SK-N-SH (cell line): ENCODE measurements around the gene CRYBG1. TPM values are rescaled to one million over a fixed set of nuclear protein-coding genes. Genes with fewer than 3 reads are reported as not detected.

Experiments
- CTCF ChIA-PET: fragments of 300-600, 350-600 bp; formaldehyde crosslinking; extraction: SDS; loops from one replicate; lab custom pipeline; 2021; lab: Yijun Ruan, JAX
- POLR2A ChIA-PET: fragments of 350-600 bp; sonication (Branson Sonifier 250); formaldehyde crosslinking; extraction: SDS; loops from one replicate; lab custom pipeline; 2020; ENCODE audit warnings: antibody characterized with exemption, inconsistent platforms; lab: Yijun Ruan, JAX
- DNase-seq: peaks from one replicate; pipeline ENCODE4 v3.0.0; 2012
- H2AFZ ChIP-seq: fragments of 200-600 bp; sonication (generic); 2 replicates; pipeline ENCODE4 v1.8.1; 2016; ENCODE audit warnings: antibody characterized with exemption, mild to moderate bottlenecking, low read depth
- H3F3A ChIP-seq: fragments of 200-600 bp; sonication (generic); replicated peaks from 2 replicates; pipeline ENCODE3; 2016; ENCODE audit warnings: antibody characterized with exemption, mild to moderate bottlenecking; ENCODE audit not compliant: insufficient read depth
- H3K27ac ChIP-seq, 2 experiments: fragments of 200-500 bp in 1 of 2; fragments of 200-600 bp in 1 of 2; sonication (Bioruptor generic) in 1 of 2; sonication (generic), shearing (Covaris generic) in 1 of 2; 2 replicates each; pipeline versions ENCODE4 v1.5.1 to v1.6.1; 2014 to 2016; ENCODE audit warnings: low read depth in 2 of 2, inconsistent platforms in 1 of 2, low read length in 1 of 2, mild to moderate bottlenecking in 1 of 2, mixed read lengths in 1 of 2
- H3K27me3 ChIP-seq: fragments of 200-600 bp; sonication (generic), shearing (Covaris generic); 2 replicates; pipeline ENCODE4 v1.6.1; 2016; ENCODE audit warnings: mixed run types; ENCODE audit not compliant: insufficient read depth
- H3K36me3 ChIP-seq, 2 experiments: fragments of 200-500 bp in 1 of 2; fragments of 200-600 bp in 1 of 2; sonication (Bioruptor generic) in 1 of 2; sonication (generic) in 1 of 2; replicated peaks in 1 of 2; 2 replicates each; pipeline versions ENCODE3 to v1.5.1; 2014 to 2016; ENCODE audit warnings: low read length in 1 of 2, mild to moderate bottlenecking in 1 of 2; ENCODE audit not compliant: insufficient read depth in 2 of 2, control insufficient read depth in 1 of 2
- H3K4me1 ChIP-seq, 2 experiments: fragments of 200-500 bp in 1 of 2; fragments of 200-600 bp in 1 of 2; sonication (Bioruptor generic) in 1 of 2; sonication (generic), shearing (Covaris generic) in 1 of 2; 2 replicates each; pipeline versions ENCODE4 v1.5.1 to v1.6.1; 2014 to 2016; ENCODE audit warnings: low read depth in 1 of 2, low read length in 1 of 2, mixed run types in 1 of 2; ENCODE audit not compliant: insufficient read depth in 2 of 2, control insufficient read depth in 1 of 2
- H3K4me2 ChIP-seq: fragments of 200-600 bp; sonication (generic), shearing (Covaris generic); 2 replicates; pipeline ENCODE4 v1.6.1; 2017; ENCODE audit warnings: mixed run types
- H3K4me3 ChIP-seq, 2 experiments: fragments of 200-500 bp in 1 of 2; fragments of 200-600 bp in 1 of 2; sonication (Bioruptor generic) in 1 of 2; sonication (generic), shearing (Covaris generic) in 1 of 2; 2 replicates each; pipeline versions ENCODE4 v1.5.1 to v1.8.1; 2014 to 2016; ENCODE audit warnings: low read depth in 2 of 2, inconsistent platforms in 1 of 2, low read length in 1 of 2, mild to moderate bottlenecking in 1 of 2, mixed read lengths in 1 of 2, moderate library complexity in 1 of 2
- H3K79me2 ChIP-seq: fragments of 200-600 bp; sonication (generic); 2 replicates; pipeline ENCODE4 v1.8.1; 2017; ENCODE audit warnings: mild to moderate bottlenecking; ENCODE audit not compliant: insufficient read depth
- H3K9ac ChIP-seq: fragments of 200-600 bp; sonication (generic); 2 replicates; pipeline ENCODE4 v1.6.1; 2017; ENCODE audit warnings: mixed run types
- H3K9me2 ChIP-seq: fragments of 200-600 bp; sonication (generic); 2 replicates; pipeline ENCODE4 v1.6.1; 2017; ENCODE audit warnings: mixed run types
- H3K9me3 ChIP-seq: fragments of 200-600 bp; sonication (generic); 2 replicates; pipeline ENCODE4 v1.6.1; 2017; ENCODE audit warnings: mixed run types, mild to moderate bottlenecking, moderate library complexity
- H4K20me1 ChIP-seq: fragments of 200-600 bp; sonication (generic); 2 replicates; pipeline ENCODE4 v1.6.1; 2017; ENCODE audit warnings: mild to moderate bottlenecking, mixed run types; ENCODE audit not compliant: insufficient read depth
- CHD2 ChIP-seq: fragments of 150-350 bp; IDR thresholded peaks from 2 replicates; pipeline ENCODE4 v1.6.1; 2018; ENCODE audit warnings: low read length; ENCODE audit not compliant: partially characterized antibody
- EP300 ChIP-seq, 2 experiments: IDR thresholded peaks; 2 replicates each; pipeline versions ENCODE4 v1.4.0 to v1.6.1; 2012; ENCODE audit warnings: borderline replicate concordance in 1 of 2, low read depth in 1 of 2, low read length in 1 of 2
- FOXJ3 ChIP-seq: sonication (generic); formaldehyde crosslinking; IDR thresholded peaks from 2 replicates; pipeline ENCODE4 v1.5.1; 2020; ENCODE audit warnings: mild to moderate bottlenecking, missing genetic modification reagents
- GABPA ChIP-seq: IDR thresholded peaks from 2 replicates; pipeline ENCODE4 v1.4.0; 2012; ENCODE audit warnings: low read depth, mild to moderate bottlenecking
- MEF2A ChIP-seq: IDR thresholded peaks from 2 replicates; pipeline ENCODE4 v1.4.0; 2012; ENCODE audit warnings: low read depth, borderline replicate concordance
- MXI1 ChIP-seq: IDR thresholded peaks from 2 replicates; pipeline ENCODE4 v1.6.1; 2012; ENCODE audit warnings: mild to moderate bottlenecking, low read depth, low read length, improper control_type of control experiment
- NFIC ChIP-seq: IDR thresholded peaks from 2 replicates; pipeline ENCODE4 v1.4.0; 2012; ENCODE audit warnings: borderline replicate concordance
- NRF1 ChIP-seq: IDR thresholded peaks from 2 replicates; pipeline ENCODE4 v1.6.1; 2012; ENCODE audit warnings: low read depth, mild to moderate bottlenecking, low read length
- RCOR1 ChIP-seq: fragments of 150-350 bp; IDR thresholded peaks from 2 replicates; pipeline ENCODE4 v1.6.1; 2017; ENCODE audit warnings: antibody characterized with exemption, low read length
- RFX5 ChIP-seq: IDR thresholded peaks from 2 replicates; pipeline ENCODE4 v1.6.1; 2012; ENCODE audit warnings: mild to moderate bottlenecking, improper control_type of control experiment, low read length
- SIN3A ChIP-seq: IDR thresholded peaks from 2 replicates; pipeline ENCODE4 v1.6.1; 2012; ENCODE audit warnings: low read depth, mild to moderate bottlenecking, low read length, moderate library complexity, borderline replicate concordance
- SMC3 ChIP-seq: IDR thresholded peaks from 2 replicates; pipeline ENCODE4 v1.6.1; 2012; ENCODE audit warnings: low read depth, low read length, improper control_type of control experiment
- TAF1 ChIP-seq: IDR thresholded peaks from 2 replicates; pipeline ENCODE4 v1.6.1; 2012; ENCODE audit warnings: low read depth, mild to moderate bottlenecking, low read length, moderate library complexity, borderline replicate concordance
- TEAD4 ChIP-seq: IDR thresholded peaks from 2 replicates; pipeline ENCODE4 v1.4.0; 2012; ENCODE audit warnings: mild to moderate bottlenecking, borderline replicate concordance; ENCODE audit not compliant: insufficient read depth
- YY1 ChIP-seq: IDR thresholded peaks from 2 replicates; pipeline ENCODE4 v1.4.0; 2012; ENCODE audit warnings: low read depth, mild to moderate bottlenecking
- WGBS: methylation state at CpG from one replicate; pipeline ENCODE4 v1.1.6; 2017; ENCODE audit warnings: low lambda C conversion rate; 5-methylcytosine and 5-hydroxymethylcytosine counted together
- polyA plus RNA-seq, 3 experiments: library from polyadenylated mRNA; depleted of rRNA; stranded (reverse); fragments of >200 nt; gene quantifications; 2 replicates each; pipeline ENCODE4 v1.2.3, GENCODE V29; 2012
- TF ChIP-seq, protein P1 (sequence below): IDR thresholded peaks from 2 replicates; pipeline ENCODE4 v1.4.0; 2012; ENCODE audit warnings: low read depth
- TF ChIP-seq, protein P2 (sequence below): IDR thresholded peaks from 2 replicates; pipeline ENCODE4; 2012
- TF ChIP-seq, protein P3 (sequence below): fragments of 200-600 bp; sonication (generic); IDR thresholded peaks from 2 replicates; pipeline ENCODE4 v1.6.1; 2017; ENCODE audit warnings: antibody characterized with exemption, mild to moderate bottlenecking, moderate library complexity
- TF ChIP-seq, protein P4 (sequence below): IDR thresholded peaks from 2 replicates; pipeline ENCODE4 v1.6.1; 2012; ENCODE audit warnings: mild to moderate bottlenecking, low read depth, low read length, moderate library complexity
- TF ChIP-seq, protein P5 (sequence below): fragments of 150-350 bp; IDR thresholded peaks from 2 replicates; pipeline ENCODE4 v1.6.1; 2017; ENCODE audit warnings: antibody characterized with exemption, low read length, low read depth, borderline replicate concordance

Gene CRYBG1
- polyA plus RNA-seq, 1 of the 3 experiments (the other 2 are of a cell fraction), result 13.8 TPM

DNA sequence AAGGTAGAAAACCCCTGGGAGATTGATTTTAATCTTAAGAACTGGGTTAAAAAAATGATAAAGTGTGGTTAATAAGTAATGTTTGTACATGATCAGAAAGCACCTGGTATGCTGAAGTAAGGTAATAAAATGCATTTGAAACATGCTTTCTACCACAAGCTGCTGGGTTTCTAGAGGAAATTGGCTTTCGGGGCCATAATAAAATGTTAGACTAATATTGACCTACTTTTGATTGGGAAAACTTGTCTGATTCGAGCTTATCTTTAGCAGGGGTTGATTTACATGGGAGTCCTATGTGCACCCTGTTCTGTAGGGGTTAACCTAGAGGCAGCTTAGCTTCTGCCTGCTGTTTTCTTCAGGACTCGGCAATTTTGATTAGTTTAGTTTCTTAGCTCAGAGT lies 50.5 kb downstream of the CRYBG1 start:
- POLR2A ChIA-PET, result no interaction called here
- Histone ChIP-seq H3K4me1 (peaks cover 0 to 7% of the 10 kb centered on the region in 2 experiments; a peak in 1 of 4 replicates), H2AFZ (no peak overlapping the region), H3K27me3 (peaks cover 15% of the 10 kb centered on the region; the same call in 1 of the 2 replicates), H3F3A (no peaks in the 10 kb centered on the region), H3K79me2 (no peaks in the 10 kb centered on the region), H3K36me3 (no peaks in the 10 kb centered on the region), H3K9ac (no peak overlapping the region), H3K9me2 (no peaks in the 10 kb centered on the region)
- CTCF ChIA-PET, result interaction anchor here (1.4 kb wide), 1 partner anchor 35 kb away, joined by 4 read pairs; no protein-coding TSS in a partner anchor
- TF ChIP-seq, protein P1, sequence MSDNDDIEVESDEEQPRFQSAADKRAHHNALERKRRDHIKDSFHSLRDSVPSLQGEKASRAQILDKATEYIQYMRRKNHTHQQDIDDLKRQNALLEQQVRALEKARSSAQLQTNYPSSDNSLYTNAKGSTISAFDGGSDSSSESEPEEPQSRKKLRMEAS, result no peak
- TF ChIP-seq, protein P2, sequence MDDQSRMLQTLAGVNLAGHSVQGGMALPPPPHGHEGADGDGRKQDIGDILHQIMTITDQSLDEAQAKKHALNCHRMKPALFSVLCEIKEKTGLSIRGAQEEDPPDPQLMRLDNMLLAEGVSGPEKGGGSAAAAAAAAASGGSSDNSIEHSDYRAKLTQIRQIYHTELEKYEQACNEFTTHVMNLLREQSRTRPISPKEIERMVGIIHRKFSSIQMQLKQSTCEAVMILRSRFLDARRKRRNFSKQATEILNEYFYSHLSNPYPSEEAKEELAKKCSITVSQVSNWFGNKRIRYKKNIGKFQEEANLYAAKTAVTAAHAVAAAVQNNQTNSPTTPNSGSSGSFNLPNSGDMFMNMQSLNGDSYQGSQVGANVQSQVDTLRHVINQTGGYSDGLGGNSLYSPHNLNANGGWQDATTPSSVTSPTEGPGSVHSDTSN, result no peak
- TF ChIP-seq FOXJ3 (CRISPR knock-in tag) (no peak), MEF2A (no peak), CHD2 (no peak), TAF1 (no peak), NFIC (no peak), NRF1 (no peak), SMC3 (no peak), MXI1 (no peak), EP300 (IDR thresholded peaks at IDR 0.05; ENCODE audit: borderline replicate concordance in 1 of 2, low read depth in 1 of 2, low read length in 1 of 2) (no peak), RFX5 (no peak), RCOR1 (no peak), SIN3A (no peak), TEAD4 (no peak), YY1 (no peak), GABPA (no peak)
- TF ChIP-seq, protein P3, sequence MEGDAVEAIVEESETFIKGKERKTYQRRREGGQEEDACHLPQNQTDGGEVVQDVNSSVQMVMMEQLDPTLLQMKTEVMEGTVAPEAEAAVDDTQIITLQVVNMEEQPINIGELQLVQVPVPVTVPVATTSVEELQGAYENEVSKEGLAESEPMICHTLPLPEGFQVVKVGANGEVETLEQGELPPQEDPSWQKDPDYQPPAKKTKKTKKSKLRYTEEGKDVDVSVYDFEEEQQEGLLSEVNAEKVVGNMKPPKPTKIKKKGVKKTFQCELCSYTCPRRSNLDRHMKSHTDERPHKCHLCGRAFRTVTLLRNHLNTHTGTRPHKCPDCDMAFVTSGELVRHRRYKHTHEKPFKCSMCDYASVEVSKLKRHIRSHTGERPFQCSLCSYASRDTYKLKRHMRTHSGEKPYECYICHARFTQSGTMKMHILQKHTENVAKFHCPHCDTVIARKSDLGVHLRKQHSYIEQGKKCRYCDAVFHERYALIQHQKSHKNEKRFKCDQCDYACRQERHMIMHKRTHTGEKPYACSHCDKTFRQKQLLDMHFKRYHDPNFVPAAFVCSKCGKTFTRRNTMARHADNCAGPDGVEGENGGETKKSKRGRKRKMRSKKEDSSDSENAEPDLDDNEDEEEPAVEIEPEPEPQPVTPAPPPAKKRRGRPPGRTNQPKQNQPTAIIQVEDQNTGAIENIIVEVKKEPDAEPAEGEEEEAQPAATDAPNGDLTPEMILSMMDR, result no peak
- TF ChIP-seq, protein P4, sequence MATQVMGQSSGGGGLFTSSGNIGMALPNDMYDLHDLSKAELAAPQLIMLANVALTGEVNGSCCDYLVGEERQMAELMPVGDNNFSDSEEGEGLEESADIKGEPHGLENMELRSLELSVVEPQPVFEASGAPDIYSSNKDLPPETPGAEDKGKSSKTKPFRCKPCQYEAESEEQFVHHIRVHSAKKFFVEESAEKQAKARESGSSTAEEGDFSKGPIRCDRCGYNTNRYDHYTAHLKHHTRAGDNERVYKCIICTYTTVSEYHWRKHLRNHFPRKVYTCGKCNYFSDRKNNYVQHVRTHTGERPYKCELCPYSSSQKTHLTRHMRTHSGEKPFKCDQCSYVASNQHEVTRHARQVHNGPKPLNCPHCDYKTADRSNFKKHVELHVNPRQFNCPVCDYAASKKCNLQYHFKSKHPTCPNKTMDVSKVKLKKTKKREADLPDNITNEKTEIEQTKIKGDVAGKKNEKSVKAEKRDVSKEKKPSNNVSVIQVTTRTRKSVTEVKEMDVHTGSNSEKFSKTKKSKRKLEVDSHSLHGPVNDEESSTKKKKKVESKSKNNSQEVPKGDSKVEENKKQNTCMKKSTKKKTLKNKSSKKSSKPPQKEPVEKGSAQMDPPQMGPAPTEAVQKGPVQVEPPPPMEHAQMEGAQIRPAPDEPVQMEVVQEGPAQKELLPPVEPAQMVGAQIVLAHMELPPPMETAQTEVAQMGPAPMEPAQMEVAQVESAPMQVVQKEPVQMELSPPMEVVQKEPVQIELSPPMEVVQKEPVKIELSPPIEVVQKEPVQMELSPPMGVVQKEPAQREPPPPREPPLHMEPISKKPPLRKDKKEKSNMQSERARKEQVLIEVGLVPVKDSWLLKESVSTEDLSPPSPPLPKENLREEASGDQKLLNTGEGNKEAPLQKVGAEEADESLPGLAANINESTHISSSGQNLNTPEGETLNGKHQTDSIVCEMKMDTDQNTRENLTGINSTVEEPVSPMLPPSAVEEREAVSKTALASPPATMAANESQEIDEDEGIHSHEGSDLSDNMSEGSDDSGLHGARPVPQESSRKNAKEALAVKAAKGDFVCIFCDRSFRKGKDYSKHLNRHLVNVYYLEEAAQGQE, result no peak
- TF ChIP-seq, protein P5, sequence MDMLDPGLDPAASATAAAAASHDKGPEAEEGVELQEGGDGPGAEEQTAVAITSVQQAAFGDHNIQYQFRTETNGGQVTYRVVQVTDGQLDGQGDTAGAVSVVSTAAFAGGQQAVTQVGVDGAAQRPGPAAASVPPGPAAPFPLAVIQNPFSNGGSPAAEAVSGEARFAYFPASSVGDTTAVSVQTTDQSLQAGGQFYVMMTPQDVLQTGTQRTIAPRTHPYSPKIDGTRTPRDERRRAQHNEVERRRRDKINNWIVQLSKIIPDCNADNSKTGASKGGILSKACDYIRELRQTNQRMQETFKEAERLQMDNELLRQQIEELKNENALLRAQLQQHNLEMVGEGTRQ, result no peak
- TF ChIP-seq, all 33 proteins: peak for 0
- Histone ChIP-seq H3K27ac (no peak overlapping the region), H4K20me1 (no peaks in the 10 kb centered on the region), H3K9me3 (no peaks in the 10 kb centered on the region), H3K4me3 (no peak overlapping the region), H3K4me2 (no peak overlapping the region)
- 42% methylated on average over 3 of the region's 3 CpGs for WGBS
- no peak for DNase-seq
